K562 (cell line): ENCODE measurements around the gene INTS6L. TPM values are rescaled to one million over a fixed set of nuclear protein-coding genes. Genes with fewer than 3 reads are reported as not detected.

Experiments
- ATAC-seq: fragments of 200-7000 bp; cut with Tn5 transposase; 3 replicates; pipeline ENCODE4 v1.9.1; 2020; ENCODE audit warnings: moderate library complexity
- BruUV-seq: library from RNA; stranded (reverse); fragments of 400-500 nt; replicated peaks from 2 replicates; lab custom pipeline; 2021; lab: Mats Ljungman, UMichigan
- CTCF ChIA-PET: fragments of 300-600 bp; formaldehyde crosslinking; extraction: SDS; loops from one replicate; lab custom pipeline; 2021; ENCODE audit warnings: low intra/inter-chr PET ratio; lab: Yijun Ruan, JAX
- POLR2A ChIA-PET: fragments of 300-600, 350-650 bp; sonication (Branson Sonifier 250); formaldehyde crosslinking; extraction: SDS; loops from one replicate; lab custom pipeline; 2021; ENCODE audit warnings: antibody characterized with exemption, inconsistent platforms; lab: Yijun Ruan, JAX
- DNase-seq, 4 experiments: peaks; one replicate each; pipeline versions ENCODE4 v3.0.0 to v3.0.0-alpha.2; 2011 to 2018; ENCODE audit warnings: low spot score in 3 of 4, mixed read lengths in 3 of 4; ENCODE audit errors: extremely low read depth in 1 of 4
- FAIRE-seq: peaks from 2 replicates; lab custom pipeline; 2011; peaks lifted over from hg19 to GRCh38; lab: Jason Lieb, UNC
- H2AFZ ChIP-seq: 2 replicates; pipeline ENCODE4 v1.6.0; 2011; ENCODE audit warnings: low read depth, low read length, control low read depth, inconsistent platforms
- H3K27ac ChIP-seq: fragments of 200-600 bp; 3 replicates; pipeline ENCODE4 v1.8.0; 2011; ENCODE audit warnings: low read depth, mild to moderate bottlenecking, control low read depth, inconsistent platforms, low read length, moderate library complexity, mixed read lengths; ENCODE audit errors: extremely low read depth
- H3K27me3 ChIP-seq, 2 experiments: fragments of 300-600 bp in 1 of 2; 2 replicates in 1 of 2; 3 replicates in 1 of 2; pipeline versions ENCODE4 v1.6.0 to v1.8.0; 2011; ENCODE audit warnings: inconsistent platforms in 2 of 2, low read length in 2 of 2, mild to moderate bottlenecking in 1 of 2, mixed read lengths in 1 of 2, moderate library complexity in 1 of 2; ENCODE audit not compliant: control insufficient read depth in 2 of 2, insufficient read depth in 2 of 2
- H3K36me3 ChIP-seq: fragments of 300-600 bp; 3 replicates; pipeline ENCODE4 v1.8.0; 2011; ENCODE audit warnings: mild to moderate bottlenecking, low read length, inconsistent platforms; ENCODE audit not compliant: control insufficient read depth, insufficient read depth
- H3K4me1 ChIP-seq, 2 experiments: fragments of 200-600 bp in 1 of 2; replicated peaks in 1 of 2; 2 replicates in 1 of 2; 3 replicates in 1 of 2; pipeline versions ENCODE4 v1.5.1 to v1.8.0; 2011; ENCODE audit warnings: inconsistent platforms in 2 of 2, low read length in 2 of 2, mild to moderate bottlenecking in 1 of 2, mixed read lengths in 1 of 2, moderate library complexity in 1 of 2; ENCODE audit not compliant: control insufficient read depth in 2 of 2, insufficient read depth in 2 of 2
- H3K4me2 ChIP-seq: 2 replicates; pipeline ENCODE4 v1.6.1; 2011; ENCODE audit warnings: low read length, control low read depth, inconsistent platforms, mixed read lengths; ENCODE audit not compliant: insufficient read depth
- H3K4me3 ChIP-seq: fragments of 200-600 bp; sonication (generic), shearing (Covaris generic); 2 replicates; pipeline ENCODE4 v1.5.1; 2016; ENCODE audit warnings: control low read depth, inconsistent platforms
- H3K79me2 ChIP-seq: fragments of 200-600 bp; 3 replicates; pipeline ENCODE4 v1.8.0; 2011; ENCODE audit warnings: low read length, inconsistent platforms; ENCODE audit not compliant: control insufficient read depth, insufficient read depth
- H3K9ac ChIP-seq, 2 experiments: 2 replicates each; pipeline versions ENCODE4 v1.6.0 to v1.6.1; 2011; ENCODE audit warnings: low read depth in 2 of 2, low read length in 2 of 2, control low read depth in 1 of 2, inconsistent platforms in 1 of 2, mild to moderate bottlenecking in 1 of 2, mixed read lengths in 1 of 2; ENCODE audit not compliant: insufficient read depth in 1 of 2
- H3K9me1 ChIP-seq: one replicate; pipeline ENCODE4 v1.6.0; 2011; ENCODE audit warnings: inconsistent platforms, mild to moderate bottlenecking, low read length, moderate library complexity; ENCODE audit not compliant: control insufficient read depth, insufficient read depth
- H3K9me3 ChIP-seq: replicated peaks from 2 replicates; pipeline ENCODE4 v1.5.1; 2011; ENCODE audit warnings: low read depth, low read length, inconsistent platforms; ENCODE audit not compliant: control insufficient read depth, insufficient read depth
- H4K20me1 ChIP-seq: replicated peaks from 2 replicates; pipeline ENCODE4 v1.6.1; 2011; ENCODE audit warnings: low read length, inconsistent platforms, mixed read lengths; ENCODE audit not compliant: control insufficient read depth, insufficient read depth
- CCAR2 ChIP-seq: fragments of 200-400 bp; formaldehyde crosslinking; IDR thresholded peaks from 2 replicates; pipeline ENCODE4 v1.6.1; 2017; ENCODE audit warnings: mild to moderate bottlenecking, low read depth, low read length
- CTBP1 ChIP-seq: fragments of 450-650 bp; IDR thresholded peaks from 2 replicates; pipeline ENCODE4 v1.6.1; 2016; ENCODE audit warnings: borderline replicate concordance
- GABPA ChIP-seq: fragments of 200-800 bp; sonication (Bioruptor generic); conservative IDR thresholded peaks from 2 replicates; pipeline ENCODE4 v1.6.1; 2016; ENCODE audit warnings: low read depth, missing genetic modification characterization, missing compliant biosample characterization
- JUNB ChIP-seq: fragments of 450-650 bp; formaldehyde crosslinking; conservative IDR thresholded peaks from 2 replicates; pipeline ENCODE4 v1.4.0; 2020; ENCODE audit warnings: mild to moderate bottlenecking
- PCBP2 ChIP-seq: fragments of 200-400 bp; formaldehyde crosslinking; IDR thresholded peaks from 2 replicates; pipeline ENCODE4 v1.6.1; 2018; ENCODE audit warnings: low read length, low read depth, mild to moderate bottlenecking, moderate library complexity; ENCODE audit not compliant: poor library complexity, severe bottlenecking
- POLR3A ChIP-seq: IDR thresholded peaks from 2 replicates; pipeline ENCODE4 v1.6.1; 2011; ENCODE audit warnings: borderline replicate concordance, mild to moderate bottlenecking, moderate library complexity; ENCODE audit not compliant: insufficient read length, insufficient read depth; ENCODE audit errors: extremely low read depth
- ZBTB12 ChIP-seq: fragments of 250-450 bp; sonication (Bioruptor Pico); IDR thresholded peaks from 2 replicates; pipeline ENCODE4 v1.4.0; 2020
- ZNF347 ChIP-seq: fragments of 450-650 bp; formaldehyde crosslinking; IDR thresholded peaks from 2 replicates; pipeline ENCODE4 v1.4.0; 2020; ENCODE audit warnings: low read depth, mild to moderate bottlenecking, moderate library complexity
- ZNF431 ChIP-seq: sonication (generic); formaldehyde crosslinking; IDR thresholded peaks from 2 replicates; pipeline ENCODE4 v1.8.0; 2022; ENCODE audit warnings: mild to moderate bottlenecking, missing genetic modification reagents
- WGBS: fragments of 100-300 bp; shearing (Covaris generic); methylation state at CpG from one replicate; pipeline ENCODE4 v1.1.6; 2016; ENCODE audit warnings: low coverage, mixed read lengths; ENCODE audit not compliant: insufficient coverage; ENCODE audit errors: missing lambda C conversion rate; 5-methylcytosine and 5-hydroxymethylcytosine counted together
- in situ Hi-C: fragments of 300-500 bp; cut with MboI; formaldehyde crosslinking; loops from 4 replicates; pipeline ENCODE4 v1.15.0; 2018; ENCODE audit warnings: inconsistent platforms, mixed read lengths
- intact Hi-C: fragments of 100-400 bp; cut with micrococcal nuclease; formaldehyde crosslinking; loops from 2 replicates; pipeline ENCODE4 v1.14.2; 2022
- polyA plus RNA-seq, 8 experiments: library from polyadenylated mRNA; depleted of rRNA in 4 of 8; stranded (reverse) in 5 of 8; unstranded in 3 of 8; fragments of >200 nt; fragmentation: Nextera tagmentation in 2 of 8; fragmentation: Illumina TruSeq in 1 of 8; extraction: Ambion mirVana in 2 of 8; extraction: Trizol in 1 of 8; gene quantifications; 2 replicates each; pipeline versions ENCODE4 v1.2.1 to v1.2.3, GENCODE V29; 2011 to 2014; ENCODE audit warnings: inconsistent platforms in 1 of 8, missing spikeins in 1 of 8
- total RNA-seq, 7 experiments: library from RNA; depleted of rRNA in 6 of 7; stranded (reverse); fragments of >200 nt in 6 of 7; fragmentation: Illumina TruSeq in 2 of 7; extraction: Trizol in 2 of 7; gene quantifications; 2 replicates each; pipeline versions ENCODE4 v1.2.1 to v1.2.3, GENCODE V29; 2011 to 2021; ENCODE audit warnings: low replicate concordance in 1 of 7

The INTS6L gene
- total and polyA plus RNA-seq, 9 of the 15 experiments (the other 6 are each of a cell fraction or from before 2014, with no cell fraction given): 6.1 to 44.9 (median 21.9) TPM

GRCh38 chrX:135498236-135498635 is 22.2 kb upstream of the INTS6L start:
- 38% methylated on average over 2 of the region's 2 CpGs for WGBS
- no peak overlapping the region for H2AFZ ChIP-seq
- no peak for FAIRE-seq
- intact Hi-C loops (no loop called here), in situ Hi-C loops (no loop called here)
- BruUV-seq: no TSS peak
- no peak overlapping the region for H3K27ac ChIP-seq
- H3K9me3 ChIP-seq: no peaks in the 10 kb centered on the region
- no peaks in the 10 kb centered on the region; the same call in 1 of the 2 replicates for H4K20me1 ChIP-seq
- CTCF ChIA-PET: no interaction called here
- no peak for DNase-seq
- no peaks in the 10 kb centered on the region for H3K36me3 ChIP-seq
- H3K4me1 ChIP-seq: no peaks in the 10 kb centered on the region
- TF ChIP-seq CTBP1: no peak
- no peak for TF ChIP-seq ZBTB12 (CRISPR knock-in tag)
- TF ChIP-seq ZNF347 (CRISPR knock-in tag): no peak
- TF ChIP-seq, all 486 proteins: peak for 0
- ATAC-seq: no peak
- H3K27me3 ChIP-seq: no peaks in the 10 kb centered on the region; a peak in 1 of 5 replicates
- H3K4me2 ChIP-seq: no peak overlapping the region
- H3K9me1 ChIP-seq: no peaks in the 10 kb centered on the region
- H3K4me3 ChIP-seq: no peak overlapping the region
- no peaks in the 10 kb centered on the region for H3K79me2 ChIP-seq
- no peak overlapping the region for H3K9ac ChIP-seq
- POLR2A ChIA-PET: no interaction called here

GRCh38 chrX:135505351-135505750 is 15.1 kb upstream of the INTS6L start:
- no peak for DNase-seq
- Histone ChIP-seq H3K27ac (no peak overlapping the region), H4K20me1 (no peaks in the 10 kb centered on the region), H3K4me3 (no peak overlapping the region), H3K79me2 (no peaks in the 10 kb centered on the region), H3K9me1 (no peaks in the 10 kb centered on the region), H3K9me3 (no peaks in the 10 kb centered on the region), H3K9ac (no peak overlapping the region), H3K27me3 (no peaks in the 10 kb centered on the region), H2AFZ (no peak overlapping the region), H3K4me2 (no peak overlapping the region), H3K36me3 (no peaks in the 10 kb centered on the region), H3K4me1 (no peaks in the 10 kb centered on the region)
- FAIRE-seq: no peak
- CTCF ChIA-PET: no interaction called here
- intact Hi-C loops (no loop called here), in situ Hi-C loops (no loop called here)
- no peak for TF ChIP-seq POLR3A
- no peak for TF ChIP-seq ZNF431
- no peak for TF ChIP-seq JUNB (CRISPR knock-in tag)
- TF ChIP-seq GABPA (tag): no peak
- no peak for TF ChIP-seq CCAR2
- no peak for TF ChIP-seq PCBP2
- POLR2A ChIA-PET: interaction anchor here (0.6 kb wide), 3 partner anchors 24 to 1520 kb away, joined by 3 to 4 read pairs (median 3); no protein-coding TSS in a partner anchor
- no peak for ATAC-seq
- no TSS peak for BruUV-seq
